ENCODE results near the gene LUC7L2. TPM values are rescaled to one million over a fixed set of nuclear protein-coding genes. Genes with fewer than 3 reads are reported as not detected.
"Not testable (repeated sequence)": the region's sequence is repeated elsewhere in the genome, so short reads cannot be mapped to it uniquely, and the experiment has no call there.

The LUC7L2 gene
- total and polyA plus RNA-seq, 10 of the 15 experiments (the other 5 are each of a cell fraction or from before 2014, with no cell fraction given) = 31.7 to 98.7 (median 68.6) TPM

DNA sequence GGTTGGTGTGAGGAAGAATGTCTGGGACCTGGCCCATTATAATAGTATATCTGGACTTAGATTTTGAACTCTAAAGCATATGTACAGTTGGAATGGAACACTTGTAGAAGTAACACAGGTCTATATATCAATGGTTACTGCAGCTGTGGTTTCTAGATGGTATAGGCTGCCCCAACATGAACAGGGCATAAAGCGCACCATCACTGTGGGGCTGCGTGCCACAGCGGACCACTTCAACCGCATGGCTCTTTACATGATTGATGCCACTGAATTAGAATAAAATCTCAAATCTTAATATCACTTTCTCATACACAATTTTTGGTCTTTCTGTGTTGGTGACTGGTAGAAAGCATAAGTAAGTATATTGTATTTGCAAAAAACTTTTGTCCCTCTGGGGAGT lies 64.3 kb downstream of the LUC7L2 start:
- RAD21 ChIA-PET (ENCODE audit: unreplicated experiment) = no interaction called here

DNA sequence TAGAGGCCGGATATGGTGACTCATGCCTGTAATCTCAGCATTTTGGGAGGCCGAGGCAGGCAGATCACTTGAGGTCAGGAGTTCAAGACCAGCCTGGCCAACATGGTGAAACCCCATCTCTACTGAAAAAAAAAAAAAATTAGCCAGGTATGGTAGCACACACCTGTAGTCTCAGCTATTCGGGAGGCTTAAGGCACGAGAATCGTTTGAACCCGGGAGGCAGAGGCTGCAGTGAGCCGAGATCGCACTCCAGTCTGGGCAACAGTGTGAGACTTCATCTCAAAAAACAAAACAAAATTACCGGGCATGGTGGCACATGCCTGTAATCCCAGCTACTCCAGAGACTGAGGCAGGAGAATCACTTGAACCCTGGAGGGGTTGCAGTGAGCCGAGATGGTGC lies 66.0 kb downstream of the LUC7L2 start:
- H3K9ac ChIP-seq (ENCODE audit: control insufficient read depth, insufficient read depth, low read length); RAD21 ChIA-PET (ENCODE audit: unreplicated experiment); H3K27ac ChIP-seq (ENCODE audit: control insufficient read depth, insufficient read depth); ATAC-seq; H4K20me1 ChIP-seq (ENCODE audit: control insufficient read depth, insufficient read depth); intact Hi-C loops (cut with micrococcal nuclease; ENCODE audit: unreplicated experiment); H3K27me3 ChIP-seq (replicated peaks in 1 of 2; ENCODE audit: control insufficient read depth in 2 of 2, insufficient read depth in 2 of 2, low read length in 1 of 2); H3K4me2 ChIP-seq (ENCODE audit: control insufficient read depth, insufficient read depth); SMC1A ChIA-PET (ENCODE audit: uncharacterized antibody, unreplicated experiment); H3K79me2 ChIP-seq (ENCODE audit: control insufficient read depth, insufficient read depth, low read length); H3K4me3 ChIP-seq; H3K36me3 ChIP-seq (ENCODE audit: control insufficient read depth in 2 of 2, insufficient read depth in 2 of 2, low read length in 1 of 2); in situ Hi-C loops (cut with MboI); FAIRE-seq; H3K9me3 ChIP-seq (replicated peaks; ENCODE audit: control insufficient read depth, insufficient read depth, low read length); H2AFZ ChIP-seq (ENCODE audit: control insufficient read depth, low read depth, low read length); H3K4me1 ChIP-seq (ENCODE audit: control insufficient read depth, insufficient read depth, low read length); BruUV-seq (replicated peaks); DNase-seq (ENCODE audit: low read depth, low spot score): not testable (repeated sequence)
- CTCF ChIA-PET = interaction anchor here (0.7 to 4.5 kb wide), 3 partner anchors 9 to 82 kb away, joined by 3 to 28 read pairs (median 3); no protein-coding TSS in a partner anchor
- POLR2A ChIA-PET = interaction anchor here (0.6 to 0.7 kb wide), 4 partner anchors 11 to 330 kb away, joined by 3 to 6 read pairs (median 4); no protein-coding TSS in a partner anchor
- WGBS (ENCODE audit: insufficient coverage, insufficient replicate concordance, low lambda C conversion rate, missing lambda C conversion rate) = 100% methylated on average over 8 of the region's 10 CpGs

More for the DNA sequence above, 64.3 kb downstream of the LUC7L2 start:
- 85% methylated on average over 4 of the region's 4 CpGs for WGBS (ENCODE audit: insufficient coverage, insufficient replicate concordance, low lambda C conversion rate, missing lambda C conversion rate)
- Histone ChIP-seq H3K4me1 (ENCODE audit: control insufficient read depth, insufficient read depth, low read length) (no peaks in the 10 kb centered on the region), H2AFZ (ENCODE audit: control insufficient read depth, low read depth, low read length) (no peak overlapping the region), H3K79me2 (ENCODE audit: control insufficient read depth, insufficient read depth, low read length) (no peaks in the 10 kb centered on the region), H3K4me2 (ENCODE audit: control insufficient read depth, insufficient read depth) (no peak overlapping the region), H4K20me1 (ENCODE audit: control insufficient read depth, insufficient read depth) (no peaks in the 10 kb centered on the region), H3K27me3 (replicated peaks in 1 of 2; ENCODE audit: control insufficient read depth in 2 of 2, insufficient read depth in 2 of 2, low read length in 1 of 2) (no peaks in the 10 kb centered on the region), H3K4me3 (no peak overlapping the region), H3K27ac (ENCODE audit: control insufficient read depth, insufficient read depth) (no peak overlapping the region), H3K9ac (ENCODE audit: control insufficient read depth, insufficient read depth, low read length) (no peak overlapping the region), H3K9me3 (replicated peaks; ENCODE audit: control insufficient read depth, insufficient read depth, low read length) (no peaks in the 10 kb centered on the region), H3K36me3 (ENCODE audit: control insufficient read depth in 2 of 2, insufficient read depth in 2 of 2, low read length in 1 of 2) (peaks cover 1 to 12% of the 10 kb centered on the region in 2 experiments; a peak in 3 of 4 replicates)
- no peak for TF ChIP-seq ZNF384 (IDR thresholded peaks at IDR 0.05; ENCODE audit: borderline replicate concordance, low read depth, low read length)
- TF ChIP-seq ZSCAN29 (IDR thresholded peaks at IDR 0.05) = no peak
- peak; percentile 40; the same call in 1 of the 2 replicates for TF ChIP-seq POLR2A (IDR thresholded peaks at IDR 0.05; ENCODE audit: low read depth, low read length)
- TF ChIP-seq E4F1 (IDR thresholded peaks at IDR 0.05; ENCODE audit: borderline replicate concordance, partially characterized antibody) = no peak
- ChIA-PET POLR2A (no interaction called here), CTCF (interaction anchor here (4.5 kb wide), 1 partner anchor 10 kb away, joined by 28 read pairs; no protein-coding TSS in a partner anchor), SMC1A (ENCODE audit: uncharacterized antibody, unreplicated experiment) (interaction anchor here (0.6 kb wide), 1 partner anchor 8 kb away, joined by 3 read pairs; no protein-coding TSS in a partner anchor)
- no peak for ATAC-seq
- FAIRE-seq = no peak
- intact Hi-C loops (cut with micrococcal nuclease; ENCODE audit: unreplicated experiment) = no loop called here
- DNase-seq (ENCODE audit: low read depth, low spot score) = no peak
- in situ Hi-C loops (cut with MboI) = no loop called here
- no TSS peak for BruUV-seq (replicated peaks)
